ENCODE results near the gene DAPK3.
"Not testable (repeated sequence)": the region's sequence is repeated elsewhere in the genome, so short reads cannot be mapped to it uniquely, and the experiment has no call there.

DAPK3 gene

DNA sequence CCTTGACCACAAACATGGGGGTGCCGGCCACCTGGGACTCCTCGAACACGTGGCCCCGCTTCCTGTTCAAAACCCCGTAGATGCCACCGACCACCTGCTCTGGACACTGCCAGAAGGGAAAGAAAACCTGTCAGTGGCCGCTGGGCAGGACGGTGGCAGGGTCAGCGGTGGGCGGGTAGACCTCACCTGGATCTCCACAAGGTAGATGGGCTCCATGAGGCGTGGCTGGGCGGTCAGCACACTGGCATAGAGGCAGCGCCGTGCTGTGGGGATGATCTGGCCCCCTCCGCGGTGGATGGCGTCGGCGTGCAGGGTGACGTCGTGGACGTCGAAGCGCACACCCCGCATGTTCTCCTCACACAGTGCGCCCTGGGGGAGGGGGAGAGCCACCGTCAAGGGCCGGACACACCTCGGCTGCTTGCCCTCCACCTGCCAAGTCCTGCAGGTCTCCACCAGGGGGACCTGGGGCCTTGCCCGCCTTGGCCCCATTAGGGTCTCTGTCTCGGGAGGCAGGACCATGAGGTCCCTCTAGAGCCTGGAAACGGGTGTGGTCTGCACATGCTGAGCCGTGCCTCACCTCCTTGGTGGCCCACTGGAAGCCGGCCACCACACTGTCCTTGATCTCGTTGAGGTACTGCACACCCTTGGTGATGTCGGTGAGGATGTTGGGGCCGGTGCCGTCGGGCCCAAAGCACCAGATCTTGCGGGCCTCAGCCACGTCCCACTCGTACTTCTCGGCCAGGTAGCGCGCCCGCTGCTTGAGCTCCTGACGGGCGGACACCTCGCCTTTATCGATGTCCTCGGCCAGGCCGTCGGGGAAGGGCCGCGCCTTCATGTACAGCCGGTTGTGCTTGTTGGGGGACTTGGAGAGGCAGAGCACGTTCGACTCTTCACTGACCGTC is 6.6 kb upstream of the DAPK3 start:
- DNase-seq: no peak

- no peak for DNase-seq
Measured at GRCh38 chr19:3976495-3977241, 5.8 kb upstream of the DAPK3 start.

- DNase-seq: no peak
Measured at GRCh38 chr19:3975637-3976087, 4.8 kb upstream of the DAPK3 start.

- DNase-seq: no peak
Measured at GRCh38 chr19:3975144-3975543, 4.2 kb upstream of the DAPK3 start.

GRCh38 chr19:3970313-3970807 is 539 bp downstream of the DAPK3 start:
- DNase-seq: no peak

GRCh38 chr19:3969435-3970312 is 1.2 kb downstream of the DAPK3 start:
- no peak for DNase-seq

DNA sequence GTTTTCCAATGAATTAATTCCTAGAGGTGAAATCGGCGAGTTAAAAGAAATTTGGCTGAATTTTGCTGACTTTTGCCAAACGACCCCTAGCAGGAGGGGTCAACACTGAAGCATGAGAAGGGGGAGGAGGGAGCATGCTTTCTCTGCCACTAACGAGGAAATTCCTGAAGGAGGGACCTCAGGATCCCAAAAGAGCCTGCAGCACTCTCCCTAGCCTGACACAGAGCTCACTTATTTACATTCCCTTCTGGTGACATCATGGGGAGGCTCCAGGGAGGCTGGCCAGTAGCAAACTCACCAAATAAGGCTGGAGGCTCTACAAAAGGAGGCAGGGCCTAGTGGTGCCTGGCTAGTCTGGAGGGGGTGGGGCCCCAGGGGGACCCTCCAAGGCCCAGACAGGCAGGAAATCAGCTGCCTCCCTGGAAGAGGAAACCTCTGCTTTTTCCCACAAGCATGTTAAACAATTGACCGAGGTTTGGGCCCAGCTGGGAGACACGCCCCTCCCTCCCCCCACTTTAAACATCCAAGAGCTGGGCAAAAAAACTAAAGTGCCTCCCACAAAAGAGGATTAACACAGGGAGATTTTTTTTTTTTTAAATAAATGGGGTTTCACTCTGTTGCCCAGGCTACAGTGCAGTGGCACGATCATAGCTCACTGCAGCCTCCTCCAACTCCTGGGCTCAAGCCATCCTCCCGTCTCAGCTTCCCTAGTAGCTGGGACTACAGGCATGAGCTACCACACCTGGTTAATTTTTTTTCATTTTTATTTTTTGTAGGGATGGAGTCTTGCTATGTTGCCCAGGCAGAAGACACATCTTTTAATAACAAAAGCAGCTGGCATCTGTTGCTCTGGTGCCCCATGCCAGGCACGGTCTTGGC is 2.1 kb downstream of the DAPK3 start:
- no peak for DNase-seq

- DNase-seq: not testable (repeated sequence)
Measured at GRCh38 chr19:3967983-3968382, 2.9 kb downstream of the DAPK3 start.

DNA sequence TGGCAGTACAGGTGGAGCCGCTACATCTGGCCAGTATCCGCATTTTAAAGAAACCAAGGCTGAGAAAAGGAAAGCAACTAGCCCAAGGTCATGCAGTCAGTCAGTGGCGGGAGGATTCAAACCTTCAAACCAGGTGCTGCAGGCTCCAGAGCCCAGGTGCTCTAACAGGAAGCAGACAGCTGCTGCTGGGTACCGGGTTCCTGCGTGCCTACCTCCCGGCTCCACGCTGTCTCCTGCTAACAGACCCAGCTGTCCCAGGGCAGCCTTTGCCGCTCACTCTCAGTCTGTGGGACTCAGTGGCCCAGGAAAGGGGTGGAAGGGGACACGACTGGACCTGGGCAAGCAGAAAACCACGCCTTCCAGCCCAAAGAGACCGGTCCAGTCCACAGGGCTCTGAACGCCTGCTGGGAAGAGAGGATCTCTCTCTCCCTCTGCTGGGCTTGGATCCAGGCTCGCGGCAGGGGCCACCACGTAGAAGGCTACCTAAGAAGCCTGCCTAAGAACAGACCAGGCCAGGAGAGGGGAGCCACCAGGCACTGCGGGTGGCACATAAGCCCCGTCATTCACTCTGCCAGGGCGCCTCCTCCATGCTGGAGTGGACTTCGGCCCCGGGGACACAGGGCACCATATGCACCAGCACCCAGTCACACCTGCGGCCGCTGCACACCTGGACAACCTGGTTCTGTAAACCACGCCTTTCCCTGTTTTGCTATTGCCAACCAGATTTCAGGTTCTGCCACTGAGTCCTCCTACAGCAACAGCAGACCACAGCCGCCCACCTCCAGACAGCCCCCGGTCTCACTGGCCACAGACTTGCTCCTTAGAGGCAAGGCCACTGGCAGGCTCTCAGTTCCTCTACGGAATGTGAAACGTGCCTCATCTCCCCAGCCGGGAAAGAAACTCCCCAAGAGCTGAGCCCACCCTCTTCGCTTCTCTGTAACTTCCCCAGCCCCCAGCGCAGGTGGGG is 4.6 kb downstream of the DAPK3 start:
- DNase-seq: no peak

- DNase-seq: no peak
Measured at GRCh38 chr19:3964256-3965194, 6.4 kb downstream of the DAPK3 start.

DNA sequence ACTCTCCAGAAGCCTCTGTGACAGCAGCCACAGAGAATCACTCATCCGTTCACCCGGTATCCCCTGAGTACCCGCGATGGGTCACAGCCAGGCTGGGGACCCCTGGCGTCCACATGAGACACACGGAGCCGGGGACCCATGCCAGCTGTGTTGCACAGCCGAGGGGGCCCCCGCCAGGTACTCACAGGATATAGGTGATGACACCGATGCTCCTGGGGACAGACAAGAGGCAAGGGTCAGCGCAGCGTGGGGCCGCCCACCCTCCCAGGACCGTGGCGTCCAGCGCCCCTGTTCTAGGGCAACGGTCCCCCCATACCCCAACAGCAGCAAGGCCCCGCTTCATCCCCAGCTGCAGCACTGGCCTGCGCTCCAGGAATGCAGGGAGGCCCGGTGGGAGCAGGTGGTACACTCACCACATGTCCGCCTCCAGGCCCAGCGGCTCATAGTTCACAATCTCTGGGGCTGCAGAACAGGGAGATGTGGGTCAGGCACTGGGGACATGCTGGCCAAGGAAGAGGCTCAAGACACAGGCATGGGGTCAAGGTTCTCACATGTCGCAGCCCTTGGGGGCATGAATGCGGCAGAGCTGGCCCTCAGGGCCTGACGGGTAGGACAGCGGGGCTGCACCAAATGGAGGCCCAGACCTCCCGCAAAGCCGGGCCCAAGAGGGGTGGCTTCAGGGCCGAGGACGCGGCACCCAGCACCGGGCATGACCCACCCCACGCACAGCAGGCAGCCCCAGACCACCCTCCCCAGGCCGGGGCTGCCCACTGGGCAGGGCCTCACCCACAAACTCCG is 7.2 kb downstream of the DAPK3 start:
- no peak for DNase-seq

DNA sequence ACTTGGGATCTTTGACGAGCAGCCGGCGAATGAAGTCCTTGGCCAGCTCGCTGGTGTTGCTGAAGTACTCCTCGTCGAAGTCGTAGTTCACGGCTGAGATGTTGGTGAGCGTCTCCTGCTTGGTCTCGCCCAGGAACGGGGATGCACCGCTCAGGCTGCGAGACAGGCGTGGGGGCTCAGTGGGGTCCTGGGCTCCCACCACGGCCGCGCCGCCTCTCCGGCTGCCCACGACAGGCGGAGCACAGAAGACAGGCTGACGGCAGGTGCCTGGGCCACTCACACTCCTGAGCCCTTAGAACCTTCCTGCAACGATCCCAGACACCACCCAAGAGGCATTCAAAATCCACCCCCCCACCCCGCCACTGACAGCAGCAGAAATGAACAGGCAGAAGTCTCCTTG is 9.9 kb downstream of the DAPK3 start:
- no peak for DNase-seq

GRCh38 chr19:3959766-3960131 is 11.2 kb downstream of the DAPK3 start:
- no peak for DNase-seq

DNA sequence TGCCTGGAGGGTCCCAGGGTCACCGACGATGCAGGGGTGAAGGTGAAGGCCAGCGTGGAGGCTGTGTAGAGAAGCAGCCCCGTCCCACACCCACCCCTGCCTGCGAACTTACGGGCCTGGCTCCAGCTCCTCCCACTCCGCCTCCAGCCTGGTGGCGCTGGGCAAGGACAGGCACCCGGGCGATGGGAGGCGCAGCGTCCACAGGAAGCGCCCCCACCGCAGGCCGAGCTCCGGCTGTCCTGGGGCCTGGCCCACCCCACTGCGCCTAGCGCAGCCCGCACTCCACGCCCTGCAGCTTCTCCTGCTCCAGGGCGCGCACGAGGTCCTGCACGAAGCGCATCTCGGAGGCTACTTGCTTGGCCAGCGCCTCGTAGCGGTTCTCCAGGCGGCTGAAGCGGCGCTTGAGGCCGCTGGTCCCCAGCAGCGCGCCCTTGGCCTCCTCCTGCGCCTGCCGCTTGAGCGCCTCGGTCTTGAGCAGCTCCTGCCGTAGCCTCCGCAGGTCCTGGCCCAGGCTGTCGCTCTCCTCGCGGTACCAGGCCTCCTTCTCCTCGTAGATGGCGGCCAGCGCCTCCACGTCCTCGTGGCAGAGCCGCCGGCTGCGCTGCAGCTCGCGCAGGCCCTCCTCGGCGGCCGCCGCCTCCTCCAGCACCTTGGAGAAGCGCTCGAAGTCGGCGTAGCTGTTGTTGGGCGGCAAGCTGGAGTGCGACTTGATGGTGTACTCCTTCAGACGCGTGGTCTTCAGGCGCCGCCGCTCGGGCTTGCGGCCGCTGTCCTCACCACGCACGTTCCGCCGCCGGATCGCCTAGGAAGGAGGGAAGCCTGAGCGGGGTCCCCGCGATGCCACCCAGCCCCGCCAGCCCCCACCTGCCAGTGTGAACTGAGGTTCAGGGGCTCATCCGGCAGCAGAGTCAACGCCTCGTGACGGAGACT is 11.8 kb downstream of the DAPK3 start:
- no peak for DNase-seq

GRCh38 chr19:3955688-3956087 is 15.2 kb downstream of the DAPK3 start:
- DNase-seq: no peak

- DNase-seq: not testable (repeated sequence)
Measured at GRCh38 chr19:3955276-3955675, 15.6 kb downstream of the DAPK3 start.

- no peak for DNase-seq
Measured at GRCh38 chr19:3954107-3954506, 16.8 kb downstream of the DAPK3 start.

Measured in CD4-positive, alpha-beta T cell treated with Interleukin-6 for 4 hours (primary cell).